AG20443 (cell line): ENCODE data around the gene VILL.
"Not testable (repeated sequence)": the region's sequence is repeated elsewhere in the genome, so short reads cannot be mapped to it uniquely, and the experiment has no call there.

Source experiments
- DNase-seq: peaks from one replicate; pipeline ENCODE4 v3.0.0; 2012; ENCODE audit warnings: low spot score, mixed read lengths

Gene VILL

DNA sequence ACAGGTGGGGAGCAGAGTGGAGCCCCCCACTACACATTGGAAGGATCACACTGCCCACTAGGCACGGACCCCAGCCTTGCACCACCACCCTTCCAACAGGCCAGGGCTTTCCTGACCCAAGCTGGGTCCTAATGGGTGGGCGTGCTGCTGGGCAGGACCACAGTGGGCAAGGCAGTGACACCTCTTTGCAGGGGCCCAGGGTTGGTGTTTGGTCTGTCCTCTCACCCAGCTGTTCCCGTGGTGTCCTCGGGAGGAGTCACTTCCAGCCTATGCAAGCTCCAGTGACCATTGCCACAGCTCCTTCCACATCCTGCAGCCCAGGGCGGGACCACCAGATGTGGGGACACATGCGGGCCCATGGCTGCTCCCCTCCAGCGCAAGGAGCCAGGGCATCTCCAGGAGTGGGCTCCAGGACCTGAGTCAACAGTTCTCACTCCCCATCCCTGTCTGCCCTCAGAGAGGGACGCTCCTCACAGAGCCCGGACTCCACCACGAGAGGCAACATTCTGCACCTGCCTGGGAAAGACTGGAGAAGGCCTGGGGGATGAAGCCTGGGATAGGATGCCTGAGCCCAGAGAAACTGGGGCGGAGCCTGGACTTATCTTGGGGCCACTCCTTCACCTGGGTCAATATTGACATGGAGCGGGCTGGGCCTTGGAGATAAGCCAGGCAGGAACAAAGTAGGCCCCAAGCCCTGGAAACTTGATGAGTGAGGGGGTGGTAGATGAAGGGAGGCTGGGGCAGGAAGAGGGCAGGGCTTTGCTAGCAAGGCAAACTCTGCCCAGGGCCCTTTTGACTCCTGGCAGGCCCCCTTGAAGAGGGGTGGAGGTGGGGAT, 3.9 kb upstream of the VILL start:
- no peak for DNase-seq

DNA sequence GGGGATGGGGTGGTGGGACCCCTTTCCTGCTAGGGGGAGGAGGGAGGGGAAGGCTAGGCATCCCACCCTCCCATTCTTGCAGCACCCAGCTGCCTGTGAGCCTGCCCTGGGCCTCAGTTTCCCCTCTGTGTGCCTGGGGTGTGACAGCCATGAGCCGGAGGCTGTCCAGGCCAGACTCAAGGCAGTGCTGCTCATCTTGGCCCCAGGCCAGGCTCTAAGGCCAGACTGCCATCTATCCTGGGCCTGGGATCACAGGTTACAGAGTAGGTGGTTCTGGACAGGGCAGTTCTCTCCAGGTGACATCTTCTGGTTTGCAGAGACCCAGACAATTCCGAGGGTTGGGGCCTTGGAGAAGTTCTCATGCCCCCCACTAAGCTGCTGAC, 3.3 kb upstream of the VILL start:
- no peak for DNase-seq

GRCh38 chr3:37987751-37988179, 2.8 kb upstream of the VILL start:
- no peak for DNase-seq

DNA sequence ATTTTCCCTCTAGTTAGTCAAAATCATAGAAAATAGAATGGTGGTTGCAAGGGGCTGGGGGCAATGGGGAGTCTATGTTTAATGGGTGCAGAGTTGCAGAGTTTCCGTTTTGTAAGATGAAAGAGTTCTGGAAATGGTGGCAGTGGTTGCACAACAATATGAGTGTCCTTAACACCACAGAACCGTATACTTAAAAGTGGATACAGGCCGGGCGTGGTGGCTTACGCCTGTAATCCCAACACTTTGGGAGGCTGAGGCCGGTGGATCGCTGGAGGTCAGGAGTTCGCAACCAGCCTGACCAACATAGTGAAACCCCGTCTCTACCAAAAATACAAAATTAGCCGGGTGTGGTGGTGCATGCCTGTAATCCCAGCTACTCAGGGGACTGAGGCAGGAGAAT, 2.2 kb upstream of the VILL start:
- DNase-seq, result not testable (repeated sequence)

GRCh38 chr3:37988931-37989525, 1.6 kb upstream of the VILL start:
- DNase-seq, result no peak

- DNase-seq, result no peak
These were observed 635 bp upstream of the VILL start for GRCh38 chr3:37989821-37990480.

DNA sequence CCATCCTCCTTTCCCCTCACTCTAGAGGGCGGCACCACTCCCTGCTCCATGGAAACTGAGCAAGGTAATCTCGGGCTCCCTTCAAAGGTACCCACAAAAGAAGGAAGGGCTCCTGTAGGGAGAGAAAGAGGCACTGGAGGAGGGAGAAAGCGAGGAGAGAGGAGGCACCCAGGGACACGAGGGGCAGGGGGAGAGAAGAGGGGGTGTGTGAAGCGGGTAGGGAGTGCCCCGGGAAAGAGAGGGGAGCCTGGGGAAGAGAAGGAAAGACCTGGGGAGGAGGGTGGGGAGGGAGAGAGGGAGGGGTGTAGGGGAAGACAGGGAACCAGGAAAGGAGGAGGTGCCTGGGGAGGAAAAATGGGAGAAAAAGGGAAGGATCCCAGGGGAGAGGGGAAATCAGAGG, 523 bp downstream of the VILL start:
- DNase-seq, result no peak

- no peak for DNase-seq
These were observed 1.2 kb downstream of the VILL start for GRCh38 chr3:37991823-37992222.

GRCh38 chr3:37992271-37993066, 1.9 kb downstream of the VILL start:
- no peak for DNase-seq

DNA sequence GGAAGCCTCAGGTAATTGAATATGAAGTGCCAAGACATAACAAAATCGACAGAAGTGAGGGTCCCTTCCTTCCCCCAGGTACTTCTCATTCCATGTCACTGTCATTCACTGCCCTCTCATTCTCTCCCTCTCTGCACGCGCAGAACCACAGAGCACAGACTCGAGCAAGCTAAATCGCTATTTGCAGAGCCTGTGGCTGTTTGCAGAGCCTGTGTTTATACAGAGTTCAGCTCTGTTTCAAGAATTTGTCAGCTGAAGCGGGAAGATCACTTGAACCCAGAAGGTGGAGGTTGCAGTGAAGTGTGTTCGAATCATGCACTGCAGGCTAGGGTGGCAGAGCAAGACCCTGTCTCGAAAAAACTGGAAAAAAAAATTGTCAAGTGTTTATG, 2.5 kb downstream of the VILL start:
- DNase-seq, result no peak

GRCh38 chr3:37993460-37993819, 2.9 kb downstream of the VILL start:
- no peak for DNase-seq

- peak; percentile 87 for DNase-seq
These were observed 3.4 kb downstream of the VILL start for GRCh38 chr3:37993820-37994638.

DNA sequence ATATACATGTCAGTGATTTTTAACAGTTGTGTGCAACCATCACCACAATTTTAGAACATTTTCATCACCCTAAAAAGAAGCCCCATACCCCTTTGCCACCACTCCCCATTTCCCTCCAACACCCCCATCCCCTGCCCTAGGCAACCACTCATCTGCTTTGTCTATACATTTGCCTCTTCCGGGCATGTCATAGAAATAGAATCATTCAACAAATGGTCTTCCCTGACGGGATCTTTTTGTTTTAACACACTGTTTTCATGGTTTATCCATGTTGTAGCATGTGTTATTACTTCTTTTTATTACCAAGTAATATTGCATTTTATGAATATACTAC, 4.0 kb downstream of the VILL start:
- DNase-seq, result no peak

GRCh38 chr3:37995652-37996641, 5.4 kb downstream of the VILL start:
- no peak for DNase-seq

- peak; percentile 76 for DNase-seq
These were observed 6.3 kb downstream of the VILL start for GRCh38 chr3:37996785-37997301.

- DNase-seq, result no peak
These were observed 6.8 kb downstream of the VILL start for GRCh38 chr3:37997342-37997741.

- DNase-seq, result no peak
These were observed 7.3 kb downstream of the VILL start for GRCh38 chr3:37997791-37998370.

GRCh38 chr3:37999836-38000235, 9.2 kb downstream of the VILL start:
- DNase-seq, result no peak

DNA sequence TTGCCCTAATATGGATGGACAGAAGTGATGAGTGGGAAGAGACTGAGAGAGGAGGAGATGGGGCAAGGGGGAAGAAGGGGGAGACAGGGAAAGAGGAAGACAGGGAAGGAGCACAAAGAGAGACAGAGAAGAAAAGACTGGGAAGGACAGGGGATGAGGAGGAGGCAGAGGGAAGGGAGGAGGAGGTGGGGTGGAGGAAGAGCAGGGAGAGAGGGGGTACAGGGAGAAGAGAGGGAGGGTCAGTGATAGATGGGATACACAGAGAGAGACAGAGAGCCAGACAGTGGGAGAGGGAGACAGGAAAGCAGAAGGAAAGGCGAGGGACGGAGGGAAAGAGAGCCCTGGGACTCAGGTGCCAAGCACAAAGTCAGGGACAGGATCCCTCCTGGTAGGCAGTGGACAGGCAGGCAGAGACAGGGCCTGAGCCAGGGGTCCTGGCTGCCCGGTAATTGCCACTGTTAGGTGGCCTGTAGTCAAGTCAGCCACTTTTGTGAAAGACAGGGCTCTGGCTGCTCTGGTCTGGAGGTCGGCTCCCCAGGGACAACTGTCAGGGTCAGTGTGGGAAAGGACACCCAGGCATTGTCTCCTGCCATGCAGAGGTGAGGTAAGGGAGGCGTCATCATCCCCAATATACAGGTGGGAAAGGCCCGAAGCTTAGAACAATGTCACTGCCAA, 9.8 kb downstream of the VILL start:
- DNase-seq, result no peak
